ENCODE measurements around the gene RBMX.
"Not testable (repeated sequence)": the region's sequence is repeated elsewhere in the genome, so short reads cannot be mapped to it uniquely, and the experiment has no call there.

RBMX gene

GRCh38 chrX:136911661-136912060 lies 31.1 kb upstream of the RBMX start:
- CTCF ChIA-PET, result interaction anchor here (0.6 kb wide), 1 partner anchor 36 kb away, joined by 3 read pairs; no protein-coding TSS in a partner anchor
- not testable (repeated sequence) for H3K27ac ChIP-seq (ENCODE audit: extremely low read depth, low read depth, low read length); H3K4me1 ChIP-seq (ENCODE audit: control insufficient read depth, insufficient read depth, low read length); H3K9me3 ChIP-seq (ENCODE audit: control insufficient read depth, insufficient read depth, low read depth, low read length); H3K36me3 ChIP-seq (ENCODE audit: control insufficient read depth in 2 of 2, insufficient read depth in 1 of 2, low read length in 2 of 2); H3K4me3 ChIP-seq (ENCODE audit: low read depth, low read length)
- POLR2A ChIA-PET, result interaction anchor here (1.9 kb wide), 1 partner anchor 31 kb away, joined by 5 read pairs; the partner anchor contains the start of gene RBMX
- 0 out of 2 replicates have a peak, but pooled peaks have one; percentile 30 for TF ChIP-seq ZNF366 (tag by site-specific recombination; conservative IDR thresholded peaks at IDR 0.05)

- TF ChIP-seq ZSCAN30 (tag by site-specific recombination; IDR thresholded peaks at IDR 0.05) (no peak), ZFP3 (tag by site-specific recombination; IDR thresholded peaks at IDR 0.05; ENCODE audit: low read depth) (no peak), SCRT2 (tag by site-specific recombination; IDR thresholded peaks at IDR 0.05) (no peak), ZNF366 (tag by site-specific recombination; conservative IDR thresholded peaks at IDR 0.05) (peak; percentile 97), KLF7 (tag by site-specific recombination; IDR thresholded peaks at IDR 0.05; ENCODE audit: borderline replicate concordance) (no peak), ZNF16 (tag by site-specific recombination; IDR thresholded peaks at IDR 0.05; ENCODE audit: low read depth) (no peak), ZNF639 (tag by site-specific recombination; IDR thresholded peaks at IDR 0.05) (no peak), ZNF221 (tag by site-specific recombination; IDR thresholded peaks at IDR 0.05; ENCODE audit: borderline replicate concordance) (no peak), ZNF768 (tag by site-specific recombination; IDR thresholded peaks at IDR 0.05) (no peak), PRDM1 (tag by site-specific recombination; IDR thresholded peaks at IDR 0.05) (peak; percentile 100), ZNF555 (tag by site-specific recombination; conservative IDR thresholded peaks at IDR 0.05) (no peak), ZNF248 (tag by site-specific recombination; IDR thresholded peaks at IDR 0.05) (no peak), CTCF (tag by site-specific recombination; IDR thresholded peaks at IDR 0.05) (no peak), ZBTB8A (tag by site-specific recombination; IDR thresholded peaks at IDR 0.05) (no peak), GFI1B (tag by site-specific recombination; IDR thresholded peaks at IDR 0.05) (no peak), ZNF510 (tag by site-specific recombination; IDR thresholded peaks at IDR 0.05; ENCODE audit: insufficient replicate concordance) (no peak)
- POLR2A ChIA-PET, result no interaction called here
- CTCF ChIA-PET, result interaction anchor here (0.6 kb wide), 1 partner anchor 36 kb away, joined by 3 read pairs; no protein-coding TSS in a partner anchor
- Histone ChIP-seq H3K36me3 (ENCODE audit: control insufficient read depth in 2 of 2, insufficient read depth in 1 of 2, low read length in 2 of 2) (no peaks in the 10 kb centered on the region; a peak in 1 of 3 replicates), H3K4me1 (ENCODE audit: control insufficient read depth, insufficient read depth, low read length) (no peaks in the 10 kb centered on the region), H3K4me3 (ENCODE audit: low read depth, low read length) (no peak overlapping the region), H3K27ac (ENCODE audit: extremely low read depth, low read depth, low read length) (no peak overlapping the region), H3K9me3 (ENCODE audit: control insufficient read depth, insufficient read depth, low read depth, low read length) (no peaks in the 10 kb centered on the region)
Observed at GRCh38 chrX:136911253-136911652, 30.7 kb upstream of the RBMX start.

GRCh38 chrX:136910565-136911035 lies 30.1 kb upstream of the RBMX start:
- Histone ChIP-seq H3K36me3 (ENCODE audit: control insufficient read depth in 2 of 2, insufficient read depth in 1 of 2, low read length in 2 of 2) (no peaks in the 10 kb centered on the region; a peak in 1 of 3 replicates), H3K4me1 (ENCODE audit: control insufficient read depth, insufficient read depth, low read length) (no peaks in the 10 kb centered on the region), H3K27ac (ENCODE audit: extremely low read depth, low read depth, low read length) (no peak overlapping the region), H3K4me3 (ENCODE audit: low read depth, low read length) (no peak overlapping the region; the same call in 1 of the 2 replicates), H3K9me3 (ENCODE audit: control insufficient read depth, insufficient read depth, low read depth, low read length) (no peaks in the 10 kb centered on the region)
- ChIA-PET POLR2A (interaction anchor here (0.5 to 2.7 kb wide), 2 partner anchors 31 to 514 kb away, joined by 8 to 46 read pairs; partner anchors contain the start of gene RBMX), CTCF (no interaction called here)
- TF ChIP-seq ZEB2 (tag by site-specific recombination; IDR thresholded peaks at IDR 0.05) (no peak), ZNF132 (tag by site-specific recombination; IDR thresholded peaks at IDR 0.05; ENCODE audit: borderline replicate concordance) (no peak), ZNF10 (tag by site-specific recombination; IDR thresholded peaks at IDR 0.05) (no peak), ZNF561 (tag by site-specific recombination; IDR thresholded peaks at IDR 0.05; ENCODE audit: borderline replicate concordance) (no peak), ZNF121 (tag by site-specific recombination; IDR thresholded peaks at IDR 0.05) (no peak), ZNF404 (tag by site-specific recombination; IDR thresholded peaks at IDR 0.05) (no peak), ZNF664 (tag by site-specific recombination; IDR thresholded peaks at IDR 0.05) (peak; percentile 98), KLF1 (tag by site-specific recombination; IDR thresholded peaks at IDR 0.05) (no peak), ZNF184 (tag by site-specific recombination; IDR thresholded peaks at IDR 0.05) (no peak), ZBTB10 (tag by site-specific recombination; IDR thresholded peaks at IDR 0.05) (peak; percentile 17; the same call in 1 of the 2 replicates), ZNF133 (tag by site-specific recombination; IDR thresholded peaks at IDR 0.05) (no peak), ZNF510 (tag by site-specific recombination; IDR thresholded peaks at IDR 0.05; ENCODE audit: insufficient replicate concordance) (no peak)
